Loucy (cell line): ENCODE results near the gene WDR1.

ENCODE experiments used
- CTCF ChIP-seq: fragments of 200-600 bp; sonication (generic); conservative IDR thresholded peaks from 2 replicates; pipeline ENCODE4 v1.5.1; 2014; ENCODE audit warnings: mild to moderate bottlenecking, antibody characterized with exemption, low read length
- EZH2phosphoT487 ChIP-seq: fragments of 200-600 bp; IDR thresholded peaks from 2 replicates; pipeline ENCODE4 v1.6.1; 2018; ENCODE audit warnings: antibody characterized with exemption, mild to moderate bottlenecking, moderate library complexity, borderline replicate concordance

GRCh38 chr4:10116569-10117358 is at the start of gene WDR1:
- TF ChIP-seq CTCF (no peak), EZH2phosphoT487 (no peak)
